SIG-M5 treated with dmso at 0.1 percent for 504 hours (cell line): ENCODE measurements around the gene SFTPD.
"Not testable (repeated sequence)": the region's sequence is repeated elsewhere in the genome, so short reads cannot be mapped to it uniquely, and the experiment has no call there.

Experiments
- DNase-seq: peaks from one replicate; lab custom pipeline; 2025; ENCODE audit not compliant: unreplicated experiment; lab: John Stamatoyannopoulos, UW

Gene SFTPD

DNA sequence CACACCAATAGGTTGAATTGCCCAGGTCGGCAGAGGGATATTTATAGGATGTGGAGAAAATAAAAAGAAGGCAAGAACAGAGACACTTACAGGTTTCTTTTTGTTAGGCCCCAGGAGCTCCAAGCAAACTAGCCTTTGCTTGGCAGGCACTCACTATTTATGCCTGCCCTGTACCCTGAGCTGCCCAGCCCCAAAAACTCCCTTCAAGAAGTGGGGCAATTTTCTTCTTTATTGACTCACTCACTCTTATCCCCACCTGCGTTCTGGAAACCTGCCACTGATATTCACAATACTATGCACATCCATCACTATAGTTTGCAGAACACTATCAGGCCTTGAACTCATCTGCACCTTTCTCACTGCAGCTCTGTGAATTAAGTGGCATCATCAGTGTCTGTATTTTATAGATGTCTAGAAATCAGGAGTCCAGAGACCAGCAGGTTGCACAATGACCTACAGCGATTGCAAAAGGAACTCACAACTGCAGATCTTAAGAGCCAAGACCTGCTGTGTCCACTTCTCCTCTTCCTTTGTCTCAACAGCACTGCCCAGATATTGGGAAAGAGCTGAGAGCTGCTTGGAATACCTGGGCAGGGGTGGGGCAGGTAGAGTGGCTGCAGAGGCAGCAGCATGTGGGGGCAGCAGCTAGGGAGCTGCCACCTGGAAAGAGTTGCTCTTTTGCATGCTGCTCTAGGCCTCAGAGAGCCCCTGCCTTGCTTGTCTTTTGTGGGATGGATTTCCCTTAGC, at the start of gene SFTPD:
SFTPD (minus strand) TSS at position 130 of the 747 bp plus-strand sequence. CDS start 2,446 bp downstream, outside the sequence.
- DNase-seq = peak; percentile 27

GRCh38 chr10:79995979-79996634, 47.2 kb upstream of the SFTPD start:
- DNase-seq = no peak

- DNase-seq = no peak
Observed at GRCh38 chr10:79994556-79994955, 45.7 kb upstream of the SFTPD start.

GRCh38 chr10:79988199-79988598, 39.3 kb upstream of the SFTPD start:
- not testable (repeated sequence) for DNase-seq

- not testable (repeated sequence) for DNase-seq
Observed at GRCh38 chr10:79986661-79987060, 37.8 kb upstream of the SFTPD start.

DNA sequence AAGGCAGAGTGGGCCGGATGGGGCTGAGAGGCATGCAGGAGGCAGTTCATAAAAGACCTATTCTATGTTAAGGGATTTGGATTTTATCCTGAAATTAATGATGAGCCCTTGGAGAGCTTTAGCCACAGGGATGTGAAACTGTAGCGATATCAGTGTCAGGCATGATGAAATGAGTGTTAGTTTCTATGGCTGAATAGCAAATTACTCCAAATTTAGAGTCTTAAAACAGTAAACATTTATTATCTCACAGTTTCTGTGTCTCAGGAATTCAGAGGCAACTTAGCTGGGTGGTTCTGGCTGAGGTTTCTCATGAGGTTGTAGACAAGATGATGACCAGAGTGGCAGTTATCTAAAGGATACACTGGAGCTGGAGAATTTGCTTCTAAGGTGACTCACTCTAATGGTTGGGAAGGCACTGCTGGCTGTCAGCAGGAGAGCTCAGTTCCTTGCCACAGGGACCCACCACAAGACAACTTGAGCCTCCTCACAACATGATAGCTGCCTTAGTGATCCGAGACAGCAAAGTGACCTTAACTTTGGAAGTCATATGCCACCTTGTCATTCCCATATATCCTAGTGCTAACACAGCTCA, 36.7 kb upstream of the SFTPD start:
- DNase-seq = no peak

- DNase-seq = peak; percentile 15
Observed at GRCh38 chr10:79984851-79985250, 35.9 kb upstream of the SFTPD start.

GRCh38 chr10:79983286-79983909, 34.5 kb upstream of the SFTPD start:
- DNase-seq = no peak

DNA sequence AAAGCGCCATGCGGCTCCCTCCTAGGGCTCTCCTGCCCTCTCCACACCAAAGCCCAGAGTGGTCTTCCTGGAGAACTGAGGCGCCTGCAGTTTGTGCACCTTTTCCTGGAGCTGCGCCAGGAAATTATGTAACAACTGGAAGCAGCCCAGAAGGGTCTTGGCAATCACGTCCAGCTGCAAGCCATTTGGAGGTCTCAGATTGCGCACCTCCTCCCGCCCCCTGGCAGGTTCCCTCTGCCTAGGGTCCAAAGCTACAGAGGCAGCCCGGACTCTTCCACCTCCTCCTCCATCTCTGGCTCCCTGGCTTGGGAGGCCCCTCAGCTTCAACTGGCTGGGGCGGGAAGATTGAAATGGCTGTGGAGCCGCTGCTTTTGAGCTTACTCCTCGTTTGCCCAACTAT, 34.0 kb upstream of the SFTPD start:
- no peak for DNase-seq

GRCh38 chr10:79982362-79982800, 33.5 kb upstream of the SFTPD start:
- no peak for DNase-seq

DNA sequence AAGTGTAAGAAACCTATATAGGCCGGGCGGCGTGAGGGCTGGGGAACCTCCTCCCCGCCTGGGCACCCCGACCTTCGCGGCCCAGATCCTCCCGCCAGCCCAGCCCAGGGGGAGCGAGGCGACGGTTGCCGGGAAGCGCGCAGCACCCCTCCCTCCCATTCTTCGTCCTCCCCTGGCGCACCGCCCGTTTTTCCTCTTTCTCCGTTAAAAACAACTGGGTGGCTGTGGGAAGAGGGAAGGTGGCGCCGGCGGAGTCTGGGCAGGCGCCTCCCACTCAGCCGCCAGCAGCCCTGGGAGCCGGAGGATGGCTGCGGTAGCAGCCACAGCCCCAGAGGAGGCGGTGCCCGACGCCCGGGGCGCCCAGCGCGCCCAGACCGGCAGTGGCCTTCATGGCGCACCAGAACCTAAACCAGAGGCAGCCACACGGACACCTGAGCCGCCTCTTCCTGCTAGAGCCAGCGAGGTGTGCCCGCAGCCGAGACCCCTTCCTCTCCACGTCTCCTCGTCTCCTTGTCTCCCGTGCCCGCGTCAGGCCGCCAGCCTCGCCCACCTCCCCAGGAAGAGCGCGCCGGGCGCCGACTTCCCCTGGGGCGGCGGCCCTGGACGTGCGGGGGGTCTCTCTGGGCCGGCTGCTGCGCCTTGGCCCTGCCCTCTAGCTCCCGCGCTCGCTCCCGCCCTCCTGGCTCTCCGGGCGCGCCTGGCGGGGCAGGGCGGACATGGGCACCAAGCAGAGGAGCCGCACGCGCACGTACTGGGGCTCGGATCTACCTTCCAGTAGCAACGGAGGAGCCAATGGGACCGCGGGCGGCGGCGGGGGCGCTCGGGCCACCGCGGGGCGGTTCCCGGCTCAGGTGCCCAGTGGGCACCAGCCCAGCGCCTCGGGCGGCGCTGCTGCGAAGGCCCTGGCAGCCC, 32.8 kb upstream of the SFTPD start:
- peak; percentile 37 for DNase-seq

- no peak for DNase-seq
Observed at GRCh38 chr10:79980711-79981110, 31.8 kb upstream of the SFTPD start.

- DNase-seq = no peak
Observed at GRCh38 chr10:79979976-79980687, 31.2 kb upstream of the SFTPD start.

GRCh38 chr10:79979310-79979975, 30.5 kb upstream of the SFTPD start:
- DNase-seq = no peak

GRCh38 chr10:79976999-79977398, 28.1 kb upstream of the SFTPD start:
- DNase-seq = no peak

- DNase-seq = no peak
Observed at GRCh38 chr10:79970062-79970461, 21.2 kb upstream of the SFTPD start.

DNA sequence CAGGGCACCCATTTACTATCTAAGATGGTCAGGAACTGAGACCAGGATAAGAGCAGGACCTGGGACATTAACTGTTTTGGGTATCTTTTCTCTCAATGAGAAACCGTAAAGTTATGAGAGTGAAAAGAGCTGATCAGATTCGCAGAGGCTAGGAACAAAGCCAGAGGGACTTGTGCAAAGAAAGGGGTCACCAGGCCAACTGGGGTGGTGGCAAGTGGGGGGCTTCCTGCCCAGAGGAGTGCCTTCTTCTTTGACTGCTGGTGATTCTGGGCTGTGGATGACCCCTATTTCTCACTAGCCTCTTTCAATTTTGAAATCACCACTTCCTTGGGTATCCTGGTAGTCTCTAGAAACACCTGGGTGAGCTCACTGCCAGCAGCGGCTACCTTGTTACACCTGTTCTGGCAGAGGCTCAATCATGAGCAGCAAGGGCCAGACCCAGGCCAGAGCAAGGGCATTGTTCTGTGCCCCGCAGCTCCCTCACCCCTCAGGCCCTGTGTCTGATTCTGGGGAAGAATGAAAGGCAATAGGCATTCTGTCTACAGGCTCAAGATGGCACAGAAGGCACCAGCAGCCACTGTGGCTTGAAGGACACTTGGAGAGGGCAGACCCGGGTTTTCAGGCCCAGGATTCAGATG, 999 bp downstream of the SFTPD start:
- no peak for DNase-seq

DNA sequence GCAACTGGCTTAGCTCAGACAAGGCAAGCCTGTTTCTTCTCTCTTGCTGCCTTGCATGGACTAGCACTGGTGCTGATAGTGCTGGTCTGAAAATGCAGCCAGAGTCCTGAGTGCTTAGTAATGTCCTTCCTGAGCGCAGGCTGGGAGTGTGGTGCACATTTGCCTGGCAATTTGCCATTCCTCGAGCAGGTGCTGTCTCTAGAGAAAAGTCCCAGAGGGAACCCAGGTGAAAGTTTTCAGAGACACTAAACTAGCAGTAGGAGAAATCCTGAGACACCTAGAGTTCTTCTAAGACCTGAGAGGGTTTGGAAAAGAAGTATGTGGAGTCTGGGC, 1.9 kb downstream of the SFTPD start:
- no peak for DNase-seq
